HEK293 (cell line): Measurements from ENCODE around the gene EBF3.

Experiments used
- CTCF ChIA-PET: fragments of 350-600 bp; formaldehyde crosslinking; extraction: SDS; loops from one replicate; lab custom pipeline; 2021; ENCODE audit warnings: antibody characterized with exemption; lab: Yijun Ruan, JAX
- POLR2A ChIA-PET: fragments of 300-600 bp; formaldehyde crosslinking; extraction: SDS; loops from one replicate; lab custom pipeline; 2020; ENCODE audit warnings: antibody characterized with exemption, inconsistent platforms; lab: Yijun Ruan, JAX
- H3K27ac ChIP-seq: fragments of 200-500 bp; sonication (Bioruptor generic); 2 replicates; pipeline ENCODE4 v1.5.1; 2014; ENCODE audit warnings: low read depth, low read length, control low read depth, inconsistent platforms; ENCODE audit errors: extremely low read depth
- H3K36me3 ChIP-seq, 2 experiments: fragments of 200-500 bp in 1 of 2; sonication (Bioruptor generic) in 1 of 2; 1 replicate in 1 of 2; 2 replicates in 1 of 2; pipeline ENCODE4 v1.5.1; 2014 to 2017; ENCODE audit warnings: inconsistent platforms in 2 of 2, low read length in 2 of 2; ENCODE audit not compliant: control insufficient read depth in 2 of 2, insufficient read depth in 1 of 2
- H3K4me1 ChIP-seq: fragments of 200-500 bp; sonication (Bioruptor generic); 2 replicates; pipeline ENCODE4 v1.5.1; 2014; ENCODE audit warnings: mild to moderate bottlenecking, low read length, inconsistent platforms; ENCODE audit not compliant: control insufficient read depth, insufficient read depth
- H3K4me3 ChIP-seq: 2 replicates; pipeline ENCODE4 v1.5.1; 2011; ENCODE audit warnings: low read depth, mild to moderate bottlenecking, control low read depth, low read length, moderate library complexity
- H3K9me3 ChIP-seq: fragments of 200-500 bp; sonication (Bioruptor generic); 2 replicates; pipeline ENCODE4 v1.5.1; 2014; ENCODE audit warnings: low read depth, low read length, inconsistent platforms; ENCODE audit not compliant: control insufficient read depth, insufficient read depth
- GLIS1 ChIP-seq: fragments of 450-650 bp; formaldehyde crosslinking; IDR thresholded peaks from 2 replicates; pipeline ENCODE4 v1.5.1; 2016; ENCODE audit warnings: missing biosample characterization, missing genetic modification characterization
- GLIS2 ChIP-seq: fragments of 450-650 bp; formaldehyde crosslinking; IDR thresholded peaks from 2 replicates; pipeline ENCODE4 v1.5.1; 2016; ENCODE audit warnings: missing biosample characterization, missing genetic modification characterization
- HOXA7 ChIP-seq: sonication (generic); formaldehyde crosslinking; IDR thresholded peaks from 2 replicates; pipeline ENCODE4 v1.8.1; 2022; ENCODE audit warnings: missing genetic modification reagents, borderline replicate concordance
- IKZF3 ChIP-seq: fragments of 450-650 bp; IDR thresholded peaks from 2 replicates; pipeline ENCODE4 v1.5.0; 2018; ENCODE audit warnings: missing biosample characterization, mild to moderate bottlenecking, missing genetic modification characterization, moderate library complexity
- PATZ1 ChIP-seq: fragments of 450-650 bp; formaldehyde crosslinking; IDR thresholded peaks from 2 replicates; pipeline ENCODE4 v1.5.1; 2016; ENCODE audit warnings: missing biosample characterization, missing genetic modification characterization
- TRIM28 ChIP-seq: IDR thresholded peaks from 2 replicates; pipeline ENCODE4 v1.6.1; 2011; ENCODE audit warnings: low read length, control low read depth, borderline replicate concordance
- ZBTB49 ChIP-seq: fragments of 450-650 bp; formaldehyde crosslinking; IDR thresholded peaks from 2 replicates; pipeline ENCODE4 v1.5.1; 2016; ENCODE audit warnings: missing biosample characterization, missing genetic modification characterization, low read depth
- ZBTB6 ChIP-seq: fragments of 450-650 bp; formaldehyde crosslinking; IDR thresholded peaks from 2 replicates; pipeline ENCODE4 v1.5.1; 2017; ENCODE audit warnings: missing biosample characterization, missing genetic modification characterization
- ZBTB8A ChIP-seq: fragments of 450-650 bp; formaldehyde crosslinking; IDR thresholded peaks from 2 replicates; pipeline ENCODE4 v1.5.1; 2016; ENCODE audit warnings: missing biosample characterization, missing genetic modification characterization
- ZFP41 ChIP-seq: fragments of 450-650 bp; formaldehyde crosslinking; IDR thresholded peaks from 2 replicates; pipeline ENCODE4 v1.5.1; 2016; ENCODE audit warnings: missing biosample characterization, missing genetic modification characterization, borderline replicate concordance
- ZIC2 ChIP-seq: fragments of 450-650 bp; formaldehyde crosslinking; IDR thresholded peaks from 2 replicates; pipeline ENCODE4 v1.5.1; 2016; ENCODE audit warnings: missing biosample characterization, missing genetic modification characterization
- ZNF121 ChIP-seq: fragments of 450-650 bp; formaldehyde crosslinking; IDR thresholded peaks from 2 replicates; pipeline ENCODE4 v1.5.1; 2016; ENCODE audit warnings: missing biosample characterization, missing genetic modification characterization
- ZNF202 ChIP-seq: fragments of 450-650 bp; formaldehyde crosslinking; IDR thresholded peaks from 2 replicates; pipeline ENCODE4 v1.5.1; 2016; ENCODE audit warnings: missing biosample characterization, missing genetic modification characterization, borderline replicate concordance
- ZNF354C ChIP-seq: fragments of 450-650 bp; formaldehyde crosslinking; IDR thresholded peaks from 2 replicates; pipeline ENCODE4 v1.5.1; 2016; ENCODE audit warnings: missing biosample characterization, missing genetic modification characterization, low read depth, borderline replicate concordance
- ZNF362 ChIP-seq: fragments of 450-650 bp; formaldehyde crosslinking; IDR thresholded peaks from 2 replicates; pipeline ENCODE4 v1.5.1; 2016; ENCODE audit warnings: missing biosample characterization, missing genetic modification characterization
- ZNF416 ChIP-seq: fragments of 450-650 bp; formaldehyde crosslinking; IDR thresholded peaks from 2 replicates; pipeline ENCODE4 v1.5.1; 2016; ENCODE audit warnings: missing biosample characterization, missing genetic modification characterization
- ZNF513 ChIP-seq: fragments of 450-650 bp; IDR thresholded peaks from 2 replicates; pipeline ENCODE4 v1.5.1; 2018; ENCODE audit warnings: missing biosample characterization, missing genetic modification characterization
- ZNF521 ChIP-seq: fragments of 450-650 bp; formaldehyde crosslinking; IDR thresholded peaks from 2 replicates; pipeline ENCODE4 v1.5.1; 2017; ENCODE audit warnings: missing biosample characterization, mild to moderate bottlenecking, missing genetic modification characterization
- ZNF548 ChIP-seq: fragments of 450-650 bp; formaldehyde crosslinking; IDR thresholded peaks from 2 replicates; pipeline ENCODE4 v1.5.1; 2016; ENCODE audit warnings: missing biosample characterization, missing genetic modification characterization
- ZNF561 ChIP-seq: fragments of 450-650 bp; IDR thresholded peaks from 2 replicates; pipeline ENCODE4 v1.5.1; 2018; ENCODE audit warnings: missing biosample characterization, missing genetic modification characterization, borderline replicate concordance
- ZNF600 ChIP-seq: fragments of 450-650 bp; formaldehyde crosslinking; IDR thresholded peaks from 2 replicates; pipeline ENCODE4 v1.5.1; 2016; ENCODE audit warnings: missing biosample characterization, missing genetic modification characterization
- ZNF654 ChIP-seq: fragments of 450-650 bp; formaldehyde crosslinking; IDR thresholded peaks from 2 replicates; pipeline ENCODE4 v1.5.1; 2016; ENCODE audit warnings: low read depth, missing biosample characterization, missing genetic modification characterization
- ZNF701 ChIP-seq: fragments of 450-650 bp; formaldehyde crosslinking; IDR thresholded peaks from 2 replicates; pipeline ENCODE4 v1.5.1; 2016; ENCODE audit warnings: missing biosample characterization, missing genetic modification characterization
- ZNF791 ChIP-seq: fragments of 450-650 bp; formaldehyde crosslinking; IDR thresholded peaks from 2 replicates; pipeline ENCODE4 v1.5.1; 2016; ENCODE audit warnings: missing biosample characterization, missing genetic modification characterization
- ZSCAN18 ChIP-seq: fragments of 450-650 bp; formaldehyde crosslinking; IDR thresholded peaks from 2 replicates; pipeline ENCODE4 v1.5.1; 2016; ENCODE audit warnings: missing biosample characterization, missing genetic modification characterization
- ZSCAN4 ChIP-seq: fragments of 450-650 bp; formaldehyde crosslinking; IDR thresholded peaks from 2 replicates; pipeline ENCODE4 v1.5.1; 2017; ENCODE audit warnings: missing biosample characterization, missing genetic modification characterization

The EBF3 gene

GRCh38 chr10:129968853-129969183 lies 4.7 kb upstream of the EBF3 start (continued):
- TF ChIP-seq ZBTB49 (tag by site-specific recombination) (no peak), PATZ1 (tag by site-specific recombination) (no peak), ZBTB8A (tag by site-specific recombination) (no peak), GLIS1 (tag by site-specific recombination) (peak; percentile 6; the same call in 1 of the 2 replicates), ZNF416 (tag by site-specific recombination) (no peak), ZNF600 (tag by site-specific recombination) (no peak), ZBTB6 (tag by site-specific recombination) (no peak), ZNF791 (tag by site-specific recombination) (no peak), ZNF654 (peak; percentile 14), ZNF354C (tag by site-specific recombination) (no peak), GLIS2 (tag by site-specific recombination) (no peak), TRIM28 (no peak), ZNF701 (tag by site-specific recombination) (no peak), ZNF561 (tag by site-specific recombination) (0 out of 2 replicates have a peak, but pooled peaks have one; percentile 61), ZNF362 (tag by site-specific recombination) (no peak), ZNF548 (tag by site-specific recombination) (no peak), HOXA7 (CRISPR knock-in tag) (no peak)
- TF ChIP-seq, all 188 proteins: peak for 4

GRCh38 chr10:129968020-129968852 lies 4.2 kb upstream of the EBF3 start:
- Histone ChIP-seq H3K27ac (no peak overlapping the region), H3K4me3 (no peak overlapping the region), H3K9me3 (no peaks in the 10 kb centered on the region), H3K4me1 (peaks cover 10% of the 10 kb centered on the region; the same call in 1 of the 2 replicates), H3K36me3 (no peaks in the 10 kb centered on the region)
- ChIA-PET CTCF (interaction anchor here (0.7 to 1.2 kb wide), 3 partner anchors 142 to 1337 kb away, joined by 3 to 4 read pairs (median 3); partner anchors contain the start of gene C10orf143), POLR2A (no interaction called here)
- TF ChIP-seq ZSCAN4 (tag by site-specific recombination) (no peak), ZNF513 (tag by site-specific recombination) (no peak), ZNF121 (tag by site-specific recombination) (no peak), IKZF3 (no peak), ZSCAN18 (tag by site-specific recombination) (no peak), ZIC2 (tag by site-specific recombination) (no peak), ZNF521 (tag by site-specific recombination) (no peak), ZFP41 (tag by site-specific recombination) (no peak), ZNF202 (tag by site-specific recombination) (no peak)
